SIG-M5 treated with dmso at 0.1 percent for 504 hours (cell line): ENCODE measurements around the gene APBB3.
"Not testable (repeated sequence)": the region's sequence is repeated elsewhere in the genome, so short reads cannot be mapped to it uniquely, and the experiment has no call there.

Source experiments
- DNase-seq: peaks from one replicate; lab custom pipeline; 2025; ENCODE audit not compliant: unreplicated experiment; lab: John Stamatoyannopoulos, UW

The APBB3 gene, protein sequence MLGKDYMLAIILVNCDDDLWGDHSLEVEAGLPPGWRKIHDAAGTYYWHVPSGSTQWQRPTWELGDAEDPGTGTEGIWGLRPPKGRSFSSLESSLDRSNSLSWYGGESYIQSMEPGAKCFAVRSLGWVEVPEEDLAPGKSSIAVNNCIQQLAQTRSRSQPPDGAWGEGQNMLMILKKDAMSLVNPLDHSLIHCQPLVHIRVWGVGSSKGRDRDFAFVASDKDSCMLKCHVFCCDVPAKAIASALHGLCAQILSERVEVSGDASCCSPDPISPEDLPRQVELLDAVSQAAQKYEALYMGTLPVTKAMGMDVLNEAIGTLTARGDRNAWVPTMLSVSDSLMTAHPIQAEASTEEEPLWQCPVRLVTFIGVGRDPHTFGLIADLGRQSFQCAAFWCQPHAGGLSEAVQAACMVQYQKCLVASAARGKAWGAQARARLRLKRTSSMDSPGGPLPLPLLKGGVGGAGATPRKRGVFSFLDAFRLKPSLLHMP

DNA sequence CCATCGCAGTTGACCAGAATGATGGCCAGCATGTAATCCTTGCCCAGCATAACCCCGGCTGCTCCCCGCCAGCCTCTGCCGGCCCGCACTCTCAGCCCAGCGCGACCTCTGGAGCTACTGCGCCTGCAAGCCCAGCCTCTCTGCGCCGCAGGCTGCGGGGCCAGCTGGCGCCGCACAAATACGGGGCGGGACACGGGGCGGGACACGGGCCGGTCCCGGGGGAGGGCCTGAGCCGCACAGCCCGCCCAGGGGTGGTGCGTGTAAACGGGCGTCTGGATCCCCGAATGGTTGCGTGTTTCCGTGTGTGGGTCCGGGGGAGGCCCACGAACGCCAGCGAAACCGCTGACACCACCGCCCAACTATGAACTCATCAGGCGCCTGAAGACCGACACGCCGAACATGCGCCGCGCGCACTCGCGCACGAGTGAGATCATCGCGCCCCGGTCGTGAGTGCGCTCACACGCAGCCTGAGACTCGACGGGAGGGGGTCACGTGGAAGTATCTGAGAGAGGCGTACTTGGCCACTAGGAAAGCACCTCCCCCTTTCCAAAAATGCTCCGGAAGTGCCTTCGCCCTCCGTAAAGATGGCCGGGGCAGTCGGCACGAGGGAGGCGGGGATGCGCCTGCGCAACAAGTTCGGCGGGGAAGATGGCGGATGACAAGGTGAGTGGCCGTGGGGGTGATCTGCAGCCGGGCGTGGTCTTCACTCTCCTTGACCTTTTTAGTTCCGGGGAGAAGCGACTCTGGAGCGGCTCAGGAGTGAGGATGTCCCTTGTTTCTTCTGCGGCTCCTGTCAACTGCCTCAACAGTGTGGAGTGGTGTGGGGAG, at the start of gene APBB3, which contains the start of gene SLC35A4:
Gene APBB3, minus strand, starts transcription at position 403 of the 828 bp plus-strand sequence. Its CDS starts 353 bp downstream, at position 50.
Gene SLC35A4, plus strand, starts transcription at position 633 of the 828 bp plus-strand sequence. CDS start 2,342 bp downstream, outside the sequence.
- DNase-seq = peak; percentile 99

DNA sequence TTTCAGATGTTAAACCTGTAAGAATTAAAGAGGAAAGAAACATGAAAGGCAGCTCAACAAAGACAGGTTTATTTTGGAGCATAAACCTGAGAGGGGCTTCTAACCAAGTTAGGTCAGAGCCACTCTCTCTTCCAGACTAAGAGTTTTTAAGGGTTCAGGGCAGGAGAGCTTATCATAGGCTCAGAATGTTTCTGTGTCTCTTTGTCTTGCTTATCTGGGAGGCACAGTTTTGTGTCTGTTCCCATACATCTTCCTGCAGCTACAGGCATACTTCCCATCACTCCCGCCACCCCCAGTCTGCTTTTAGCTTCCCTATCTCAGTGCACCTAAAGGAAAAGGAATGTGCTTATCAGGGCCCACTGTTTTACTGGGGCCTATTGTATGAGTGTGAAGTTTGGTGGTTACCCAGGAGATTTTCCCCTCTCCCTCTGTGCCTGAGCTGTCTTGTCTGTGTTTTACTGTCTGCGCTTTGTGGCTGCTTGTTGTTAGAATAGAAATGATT, 46.7 kb upstream of the APBB3 start:
- no peak for DNase-seq

DNA sequence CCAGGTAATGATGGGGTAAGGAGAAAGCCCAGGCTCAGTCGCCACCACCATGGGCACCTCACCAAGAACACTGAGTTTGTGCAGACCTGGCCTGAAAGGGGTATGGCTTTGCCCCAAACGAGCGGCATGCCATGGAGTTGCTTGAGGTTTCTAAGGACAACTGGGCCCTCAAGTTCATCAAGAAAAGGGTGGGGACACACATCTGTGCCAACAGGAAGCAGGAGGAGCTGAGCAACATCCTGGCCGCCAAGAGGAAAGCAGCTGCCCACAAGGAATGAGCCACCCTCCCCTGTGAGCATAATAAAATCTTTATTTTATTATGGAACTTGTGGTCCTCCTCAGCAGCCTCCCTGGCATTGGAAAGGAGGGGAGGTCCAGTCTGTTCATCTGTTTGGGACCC, 44.7 kb upstream of the APBB3 start:
- peak; percentile 73 for DNase-seq

DNA sequence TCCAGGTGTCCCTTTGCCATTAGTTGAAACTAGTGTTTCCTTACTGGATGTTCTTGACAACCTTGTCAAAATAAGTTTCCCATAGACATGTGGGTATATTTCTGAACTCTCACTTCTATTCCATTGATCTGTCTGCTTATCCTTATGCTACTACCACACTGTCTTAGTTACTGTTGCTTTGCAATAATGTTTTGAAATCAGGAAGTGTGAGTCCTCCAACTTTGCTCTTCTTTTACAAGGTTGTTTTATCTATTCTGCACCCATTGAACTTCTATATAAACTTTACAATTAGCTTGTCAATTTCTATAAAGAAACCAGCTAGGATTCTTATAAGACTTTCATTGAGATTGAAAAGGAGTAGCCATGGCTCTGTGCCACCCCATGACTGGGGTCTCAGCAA, 44.3 kb upstream of the APBB3 start:
- peak; percentile 85 for DNase-seq

DNA sequence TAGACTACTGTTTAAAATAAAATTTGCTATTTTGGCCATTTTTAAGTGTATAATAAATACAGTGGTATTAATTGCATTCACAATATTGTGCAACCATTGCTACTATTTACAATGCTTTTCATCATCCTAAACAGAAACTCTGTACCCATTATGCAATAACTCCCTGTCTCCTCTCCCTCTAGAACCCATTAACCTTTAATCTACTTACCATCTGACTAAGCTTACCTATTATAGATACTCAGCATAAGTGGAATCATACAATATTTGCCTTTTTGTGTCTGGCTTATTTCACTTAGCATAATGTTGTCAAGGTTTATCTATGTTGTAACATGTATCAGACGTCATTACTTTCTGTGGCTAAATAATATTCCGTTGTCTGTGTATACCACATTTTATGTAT, 42.6 kb upstream of the APBB3 start:
- peak; percentile 82 for DNase-seq

DNA sequence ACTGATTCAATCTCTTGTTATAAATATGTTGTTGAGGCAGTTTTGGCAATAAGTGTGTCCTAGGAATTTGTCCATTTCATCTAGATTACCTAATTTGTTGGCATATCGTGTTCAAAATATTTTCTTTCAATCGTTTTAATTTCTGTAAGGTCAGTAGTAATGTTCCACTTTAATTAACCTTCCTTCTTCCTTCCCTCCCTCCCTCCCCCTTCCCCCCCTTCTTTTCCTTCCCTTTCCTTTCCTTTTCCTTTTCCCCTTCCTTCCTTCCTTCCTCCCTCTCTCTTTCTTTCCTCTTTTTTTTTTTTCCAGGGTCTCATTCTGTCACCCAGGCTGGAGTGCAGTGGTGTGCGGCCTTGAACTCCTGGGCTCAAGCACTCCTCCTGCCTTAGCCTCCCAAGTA, 41.5 kb upstream of the APBB3 start:
- DNase-seq = no peak

DNA sequence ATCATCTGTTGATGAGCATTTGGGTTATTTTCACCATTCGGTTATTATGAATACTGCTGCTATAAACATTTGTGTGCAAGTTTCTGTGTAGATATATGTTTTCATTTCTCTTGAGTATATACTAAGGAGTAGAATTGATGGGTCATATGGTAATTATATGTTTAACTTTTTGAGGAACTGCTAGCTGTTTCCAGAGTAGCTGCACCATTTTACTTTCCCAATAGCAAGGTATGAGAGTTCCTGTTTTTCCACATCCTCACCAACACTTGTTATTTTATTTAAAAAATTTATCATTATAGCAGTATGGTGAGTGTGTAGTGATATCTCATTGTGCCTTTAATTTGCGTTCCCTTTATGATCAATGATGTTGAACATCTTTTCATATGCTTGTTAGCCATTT, 39.3 kb upstream of the APBB3 start:
- DNase-seq = peak; percentile 35

DNA sequence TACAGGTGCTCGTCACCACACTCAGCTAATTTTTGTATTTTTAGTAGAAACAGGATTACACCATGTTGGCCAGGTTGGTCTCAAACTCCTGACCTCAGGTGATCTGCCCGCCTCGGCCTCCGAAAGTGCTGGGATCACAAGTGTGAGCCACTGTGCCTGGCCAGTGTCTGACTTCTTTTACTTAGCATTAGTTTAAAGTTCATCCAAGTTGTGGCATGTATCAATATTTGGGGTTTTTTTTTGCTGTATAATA, 39.0 kb upstream of the APBB3 start:
- not testable (repeated sequence) for DNase-seq

DNA sequence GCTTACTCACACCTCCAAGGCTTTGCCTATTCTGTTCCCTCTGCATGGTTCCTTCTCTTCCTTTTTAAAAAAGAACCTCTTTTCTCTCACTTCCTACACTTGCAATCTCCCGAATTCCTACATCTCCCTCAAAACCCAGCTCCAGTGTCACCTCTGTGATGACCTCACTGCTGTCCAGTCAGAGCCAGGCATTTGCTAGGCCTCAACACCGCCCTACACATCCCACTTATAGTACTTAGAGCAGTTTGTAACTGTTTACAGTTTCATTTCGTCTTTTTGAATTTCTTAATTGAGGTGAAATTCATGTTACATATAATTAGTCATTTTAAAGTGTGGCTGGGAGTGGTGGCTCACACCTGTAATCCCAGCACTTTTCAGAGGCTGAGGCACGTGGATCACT, 37.7 kb upstream of the APBB3 start:
- DNase-seq = peak; percentile 20

DNA sequence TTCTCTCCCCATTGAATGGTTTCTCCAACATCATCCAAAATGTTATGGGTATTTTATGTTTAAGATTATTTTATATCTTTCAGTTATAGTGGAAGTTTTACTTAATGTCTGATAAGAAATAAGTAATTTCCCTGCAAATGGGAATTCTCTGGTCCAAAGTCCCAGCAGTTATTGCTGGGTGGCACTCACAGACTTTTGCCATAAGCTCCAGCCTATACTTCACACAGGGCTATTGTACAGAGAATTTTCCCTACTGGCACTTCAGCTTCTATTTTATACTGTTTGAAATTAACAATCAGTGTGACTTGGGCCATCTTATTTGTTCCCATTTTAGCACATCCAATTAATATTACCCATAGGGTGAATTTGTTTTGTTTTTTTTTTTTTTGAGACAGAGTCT, 35.7 kb upstream of the APBB3 start:
- no peak for DNase-seq

DNA sequence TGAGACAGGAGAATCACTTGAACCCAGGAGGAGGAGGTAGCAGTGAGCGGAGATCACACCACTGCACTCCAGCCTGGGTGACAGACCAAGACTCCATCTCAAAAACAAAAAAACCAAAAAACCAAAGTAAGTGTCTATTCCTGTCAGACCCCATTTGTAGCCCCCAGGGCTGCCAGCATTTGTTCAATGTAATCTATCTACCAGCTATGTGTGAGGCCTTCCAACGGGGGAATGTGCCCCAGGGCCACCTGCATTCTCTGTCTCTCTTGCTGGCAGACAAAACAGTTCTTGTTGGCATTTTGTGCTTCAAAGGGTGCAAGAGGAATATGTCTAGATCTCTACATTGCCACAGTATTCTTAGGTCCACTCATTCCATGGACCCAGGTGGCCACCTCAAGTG, 34.4 kb upstream of the APBB3 start:
- no peak for DNase-seq

DNA sequence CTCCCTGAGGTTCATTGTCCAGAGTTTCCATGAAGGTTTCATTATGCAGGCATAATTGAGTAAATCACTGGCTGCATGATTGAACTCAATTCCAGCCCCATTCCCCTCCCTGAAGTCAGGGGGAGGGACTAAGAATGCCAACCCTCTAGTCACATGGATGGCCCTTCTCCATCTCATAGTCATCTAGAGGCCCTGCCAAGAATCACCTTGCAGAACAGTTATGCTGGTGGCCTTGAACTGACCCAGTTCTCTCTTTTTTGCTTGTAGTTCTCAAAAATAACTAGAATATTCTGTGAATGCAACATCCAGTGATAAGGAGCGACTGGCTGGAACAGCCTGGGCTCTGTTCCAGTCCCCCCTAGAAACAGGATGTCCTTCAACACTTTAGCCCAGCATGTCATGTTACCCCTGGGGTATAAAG, 31.9 kb upstream of the APBB3 start:
- DNase-seq = no peak

DNA sequence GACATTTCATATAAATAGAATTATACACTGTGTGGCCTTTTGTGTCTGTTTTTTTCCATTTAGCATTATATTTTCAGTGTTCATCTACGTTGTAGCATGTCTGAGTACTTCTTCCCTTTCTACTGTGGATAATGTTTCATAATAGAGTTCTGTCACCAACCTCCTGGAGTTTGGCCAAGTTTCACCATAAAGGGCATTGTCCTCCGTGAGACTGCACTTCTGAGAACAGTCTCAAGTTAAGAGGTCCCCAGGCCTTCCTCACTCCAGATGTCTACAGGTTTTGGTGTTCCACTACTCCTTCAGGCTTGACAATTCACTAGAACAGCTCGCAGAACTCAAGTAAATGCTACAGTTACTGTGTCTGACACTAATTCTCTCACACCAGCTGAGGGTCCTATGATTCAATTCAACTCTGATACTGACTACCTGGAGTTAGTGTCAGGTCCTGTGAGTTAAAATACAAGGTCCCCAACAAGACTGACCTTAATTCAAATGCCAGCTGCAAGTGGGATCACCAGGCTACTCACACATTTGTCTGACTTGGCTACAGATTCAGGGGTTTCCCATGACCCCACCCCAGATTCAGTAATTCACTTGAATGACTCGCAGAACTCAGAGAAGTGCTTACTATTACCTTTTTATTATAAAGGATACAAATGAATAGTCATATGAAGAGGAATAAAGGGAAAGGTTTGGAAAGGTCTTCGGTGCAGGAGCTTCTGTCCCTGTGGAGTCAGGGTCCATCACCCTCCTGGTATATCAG, 31.3 kb upstream of the APBB3 start:
- DNase-seq = peak; percentile 95

DNA sequence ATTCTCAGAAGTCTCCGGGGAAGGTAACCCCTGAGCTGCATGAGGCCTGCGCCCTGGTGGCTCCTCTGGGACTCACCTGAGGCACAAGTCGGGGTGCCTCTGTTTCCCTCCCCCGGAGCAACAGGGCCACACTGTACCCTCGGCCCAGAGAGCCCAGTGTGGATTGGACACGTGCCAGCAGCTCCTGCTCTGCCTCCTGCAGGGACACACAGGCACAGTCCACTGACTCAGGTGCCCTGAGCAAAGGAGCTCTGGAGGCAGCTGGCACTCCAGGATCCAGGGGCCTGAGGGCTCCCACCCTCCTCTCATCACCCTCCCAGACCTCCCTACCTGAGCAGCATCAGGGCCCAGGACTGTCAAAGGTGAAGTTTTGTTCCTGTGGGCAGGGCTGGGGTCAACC, 29.8 kb upstream of the APBB3 start:
- DNase-seq = no peak

DNA sequence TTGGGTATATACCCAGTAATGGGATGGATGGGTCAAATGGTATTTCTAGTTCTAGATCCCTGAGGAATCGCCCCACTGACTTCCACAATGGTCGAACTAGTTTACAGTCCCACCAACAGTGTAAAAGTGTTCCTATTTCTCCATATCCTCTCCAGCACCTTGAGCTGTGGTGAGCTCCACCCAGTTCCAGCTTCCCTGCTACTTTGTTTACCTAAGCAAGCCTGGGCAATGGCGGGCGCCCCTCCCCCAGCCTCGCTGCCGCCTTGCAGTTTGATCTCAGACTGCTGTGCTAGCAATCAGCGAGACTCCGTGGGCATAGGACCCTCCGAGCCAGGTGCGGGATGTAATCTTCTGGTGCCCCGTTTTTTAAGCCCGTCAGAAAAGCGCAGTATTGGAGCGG, 28.7 kb upstream of the APBB3 start:
- not testable (repeated sequence) for DNase-seq

DNA sequence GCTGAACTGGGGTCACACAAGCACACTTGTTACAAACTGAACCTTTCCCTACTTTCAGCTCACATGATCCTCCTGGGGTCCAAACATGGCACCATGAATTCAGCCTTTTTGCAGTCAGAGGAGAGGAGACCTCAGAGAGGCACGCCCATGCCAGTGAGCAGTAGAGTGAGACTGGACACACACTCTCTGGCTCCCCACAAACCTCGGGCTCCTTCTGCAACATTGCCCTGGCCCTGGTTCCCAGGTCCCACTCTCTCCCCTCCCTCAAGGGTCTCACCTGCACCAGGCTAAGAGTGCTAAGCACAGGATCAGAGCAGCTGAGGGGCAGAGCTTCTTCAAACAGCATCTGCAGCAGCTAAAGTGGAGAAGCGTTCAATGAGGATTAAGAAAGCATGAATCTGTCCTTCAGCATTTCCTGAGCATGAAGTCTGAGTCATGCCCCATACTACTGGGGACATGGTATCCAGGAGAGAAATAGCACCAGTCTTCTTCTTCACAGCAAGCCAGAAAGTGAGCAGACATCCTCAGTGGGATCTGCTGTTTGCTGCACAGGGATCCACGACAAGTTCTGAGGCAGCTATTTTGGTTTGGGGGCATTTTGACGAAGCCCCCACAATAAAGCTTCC, 27.5 kb upstream of the APBB3 start:
- peak; percentile 52 for DNase-seq

DNA sequence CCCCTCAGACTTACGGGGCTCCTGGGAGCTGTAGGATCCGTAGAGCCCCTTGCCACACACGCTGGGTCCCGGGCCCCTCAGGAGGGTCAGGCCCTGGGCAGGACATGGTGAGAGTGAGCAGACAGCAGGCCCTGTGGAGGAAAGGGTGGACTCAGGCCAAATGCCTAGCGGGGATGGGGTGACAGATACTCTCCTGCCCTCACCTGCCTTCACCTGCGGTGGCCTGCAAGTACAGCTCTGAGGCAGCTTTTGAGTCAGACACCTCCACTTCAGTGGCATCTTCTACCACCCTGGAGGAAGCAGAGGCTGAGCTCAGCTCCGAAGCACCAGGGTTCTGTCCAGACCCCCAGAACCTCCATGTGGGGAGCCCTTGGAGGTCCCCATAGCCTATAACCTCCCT, 26.5 kb upstream of the APBB3 start:
- no peak for DNase-seq

DNA sequence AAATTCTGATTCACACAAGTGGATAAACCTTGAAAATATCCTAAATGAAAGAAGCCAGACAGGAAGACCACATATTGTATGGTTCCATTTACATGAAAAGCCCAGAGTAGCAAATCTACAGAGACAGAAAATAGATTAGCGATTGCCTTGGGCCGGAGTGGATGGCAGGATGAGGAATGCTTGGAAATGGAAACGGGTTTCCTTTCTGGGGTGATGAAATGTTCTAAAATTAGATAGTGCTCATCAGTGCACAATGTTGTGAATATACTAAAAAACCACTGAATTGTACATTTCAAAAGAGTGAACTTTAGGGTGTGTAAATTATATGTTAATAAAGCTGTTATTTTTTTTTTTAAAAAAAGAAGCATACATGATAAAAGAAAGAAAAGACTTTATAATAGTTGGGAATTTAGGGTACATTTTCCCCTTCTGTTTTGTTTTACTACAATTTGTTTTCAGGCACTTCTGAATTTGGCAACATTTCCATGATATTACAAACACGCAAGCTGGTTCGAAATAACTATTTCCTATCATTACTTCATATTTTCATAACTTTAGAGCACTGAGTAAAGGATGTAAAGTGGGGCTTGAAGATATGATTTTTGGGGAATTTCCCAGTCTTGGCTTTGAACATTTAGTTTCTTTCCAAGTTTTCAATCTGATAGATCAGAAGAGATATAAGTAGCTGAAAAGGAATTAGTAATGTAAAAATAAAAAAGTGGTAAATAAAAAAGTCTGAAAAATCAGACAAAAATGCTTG, 24.1 kb upstream of the APBB3 start:
- no peak for DNase-seq

DNA sequence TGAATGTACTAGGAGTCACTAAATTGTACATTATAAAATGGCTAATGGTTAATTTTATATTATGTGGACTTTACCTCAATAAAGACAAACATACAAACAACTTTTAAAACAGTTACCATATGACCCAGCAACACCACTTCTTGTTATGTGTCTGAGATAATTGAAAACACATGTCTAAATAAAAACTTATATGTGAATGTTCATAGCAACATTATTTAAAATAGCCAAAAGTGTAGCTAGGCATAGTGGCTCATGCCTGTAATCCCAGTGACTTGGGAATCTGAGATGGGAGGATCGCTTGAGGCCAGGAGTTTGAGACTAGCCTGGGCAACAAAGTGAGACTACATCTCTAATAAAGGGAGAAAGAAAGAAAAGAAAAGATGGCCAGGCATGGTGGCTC, 23.1 kb upstream of the APBB3 start:
- DNase-seq = no peak

DNA sequence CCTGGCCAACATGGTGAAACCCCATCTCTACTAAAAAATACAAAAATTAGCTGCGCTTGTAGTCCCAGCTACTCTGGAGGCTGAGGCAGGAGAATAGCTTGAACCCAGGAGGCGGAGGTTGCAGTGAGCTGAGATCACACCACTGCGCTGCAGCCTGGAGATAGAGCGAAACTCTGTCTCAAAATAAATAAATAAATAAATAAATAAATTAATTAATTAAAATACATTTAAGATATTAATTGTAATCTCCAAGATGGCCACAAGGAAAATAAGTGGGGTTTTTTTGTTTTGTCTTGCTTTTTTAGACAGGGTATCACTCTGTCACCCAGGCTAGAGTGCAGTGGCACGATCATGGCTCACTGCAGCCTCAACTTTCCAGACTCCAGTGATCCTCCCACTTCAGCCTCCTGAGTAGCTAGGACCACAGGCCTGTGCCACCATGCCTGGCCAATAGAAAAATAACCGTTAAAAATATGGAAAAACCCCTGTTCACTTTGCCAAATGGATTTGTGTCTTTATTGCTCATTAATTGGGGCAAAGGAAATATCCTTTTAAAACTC, 14.9 kb upstream of the APBB3 start:
- DNase-seq = not testable (repeated sequence)
